OCI-LY7 (cell line): ENCODE data around the gene NKX2-1. TPM values are rescaled to one million over a fixed set of nuclear protein-coding genes. Genes with fewer than 3 reads are reported as not detected.

ENCODE experiments used
- BruUV-seq: library from RNA; stranded (reverse); fragments of 400-500 nt; replicated peaks from 2 replicates; lab custom pipeline; 2021; lab: Mats Ljungman, UMichigan
- CTCF ChIA-PET: fragments of 300-600 bp; sonication (Branson Sonifier 250); formaldehyde crosslinking; loops from one replicate; lab custom pipeline; 2022; ENCODE audit warnings: antibody characterized with exemption; ENCODE audit not compliant: unreplicated experiment; lab: Charles Lee
- POLR2A ChIA-PET: fragments of 300-600 bp; sonication (Branson Sonifier 250); formaldehyde crosslinking; loops from one replicate; lab custom pipeline; 2022; ENCODE audit warnings: antibody characterized with exemption; lab: Charles Lee
- DNase-seq: peaks from one replicate; pipeline ENCODE4 v3.0.0-alpha.2; 2015; ENCODE audit warnings: low spot score
- H2AFZ ChIP-seq: fragments of 200-600 bp; sonication (generic), shearing (Covaris generic); 2 replicates; pipeline ENCODE4 v1.6.1; 2014; ENCODE audit warnings: mild to moderate bottlenecking, antibody characterized with exemption, low read length, moderate library complexity
- H3K27ac ChIP-seq: fragments of 200-600 bp; sonication (generic); 2 replicates; pipeline ENCODE4 v1.5.1; 2014; ENCODE audit warnings: mixed run types, low read depth, mild to moderate bottlenecking, moderate library complexity, low read length, inconsistent platforms; ENCODE audit not compliant: poor library complexity, severe bottlenecking
- H3K36me3 ChIP-seq: fragments of 200-600 bp; sonication (generic); 2 replicates; pipeline ENCODE4 v1.6.1; 2014; ENCODE audit warnings: mild to moderate bottlenecking, antibody characterized with exemption, low read length, moderate library complexity, mixed read lengths; ENCODE audit not compliant: insufficient read depth
- H3K4me1 ChIP-seq: fragments of 200-600 bp; sonication (generic); 2 replicates; pipeline ENCODE4 v1.5.1; 2014; ENCODE audit warnings: mild to moderate bottlenecking, low read length; ENCODE audit not compliant: insufficient read depth, poor library complexity, severe bottlenecking
- H3K4me2 ChIP-seq: fragments of 200-600 bp; sonication (generic); 2 replicates; pipeline ENCODE4 v1.6.1; 2014; ENCODE audit warnings: mild to moderate bottlenecking, low read length
- H3K4me3 ChIP-seq: fragments of 200-600 bp; sonication (generic); 2 replicates; pipeline ENCODE4 v1.5.1; 2014; ENCODE audit warnings: mild to moderate bottlenecking, low read depth, low read length; ENCODE audit not compliant: poor library complexity, severe bottlenecking
- H3K79me2 ChIP-seq: fragments of 200-600 bp; sonication (generic); 2 replicates; pipeline ENCODE4 v1.6.1; 2016; ENCODE audit warnings: low read depth, mild to moderate bottlenecking, low read length, moderate library complexity, mixed read lengths; ENCODE audit not compliant: insufficient read depth
- H3K9me2 ChIP-seq: fragments of 200-600 bp; sonication (generic); 2 replicates; pipeline ENCODE4 v1.6.1; 2016; ENCODE audit warnings: mild to moderate bottlenecking, low read length, mixed read lengths; ENCODE audit not compliant: insufficient read depth
- H3K9me3 ChIP-seq: fragments of 200-600 bp; sonication (generic); 2 replicates; pipeline ENCODE4 v1.6.1; 2014; ENCODE audit warnings: mild to moderate bottlenecking, mixed run types, low read length, mixed read lengths
- H4K20me1 ChIP-seq: fragments of 200-600 bp; sonication (generic); 2 replicates; pipeline ENCODE4 v1.6.1; 2014; ENCODE audit warnings: mild to moderate bottlenecking, antibody characterized with exemption, low read length, moderate library complexity, mixed read lengths; ENCODE audit not compliant: insufficient read depth
- CTCF ChIP-seq: fragments of 200-600 bp; sonication (generic); conservative IDR thresholded peaks from 2 replicates; pipeline ENCODE4 v1.5.1; 2014; ENCODE audit warnings: mild to moderate bottlenecking, antibody characterized with exemption, low read length, moderate library complexity, mixed read lengths
- EZH2phosphoT487 ChIP-seq: fragments of 200-600 bp; sonication (generic); IDR thresholded peaks from 2 replicates; pipeline ENCODE4 v1.6.1; 2018; ENCODE audit warnings: low read depth, borderline replicate concordance, mild to moderate bottlenecking, mixed run types, antibody characterized with exemption, low read length, moderate library complexity, mixed read lengths
- intact Hi-C: fragments of 100-400 bp; cut with micrococcal nuclease; formaldehyde crosslinking; loops from one replicate; pipeline ENCODE4 v1.10.0; 2022; ENCODE audit not compliant: unreplicated experiment
- total RNA-seq, 2 experiments: library from RNA; depleted of rRNA in 1 of 2; stranded (reverse); fragments of >200 nt in 1 of 2; shearing (Covaris generic) in 1 of 2; gene quantifications; 2 replicates each; pipeline ENCODE4 v1.2.3, GENCODE V29; 2014 to 2022

Gene NKX2-1
- total RNA-seq, 2 experiments from 2014 or later = not detected

GRCh38 chr14:36513012-36513420 is 7.0 kb downstream of the NKX2-1 start:
- no peaks in the 10 kb centered on the region for H3K9me3 ChIP-seq
- no TSS peak for BruUV-seq
- intact Hi-C loops = no loop called here
- CTCF ChIA-PET = no interaction called here
- H2AFZ ChIP-seq = no peak overlapping the region
- no peak for DNase-seq
- no peak overlapping the region for H3K27ac ChIP-seq
- no peaks in the 10 kb centered on the region for H4K20me1 ChIP-seq
- POLR2A ChIA-PET = no interaction called here
- H3K79me2 ChIP-seq = no peaks in the 10 kb centered on the region
- no peak overlapping the region for H3K4me3 ChIP-seq
- TF ChIP-seq CTCF (no peak), EZH2phosphoT487 (no peak)
- H3K4me1 ChIP-seq = no peaks in the 10 kb centered on the region
- H3K9me2 ChIP-seq = no peaks in the 10 kb centered on the region
- H3K36me3 ChIP-seq = no peaks in the 10 kb centered on the region
- no peak overlapping the region for H3K4me2 ChIP-seq

GRCh38 chr14:36512585-36513003 is 7.4 kb downstream of the NKX2-1 start:
- Histone ChIP-seq H3K36me3 (no peaks in the 10 kb centered on the region), H3K9me2 (no peaks in the 10 kb centered on the region), H3K4me1 (no peaks in the 10 kb centered on the region), H3K27ac (no peak overlapping the region), H3K79me2 (no peaks in the 10 kb centered on the region), H3K9me3 (no peaks in the 10 kb centered on the region), H3K4me3 (no peak overlapping the region), H3K4me2 (no peak overlapping the region), H2AFZ (no peak overlapping the region), H4K20me1 (no peaks in the 10 kb centered on the region)
- TF ChIP-seq EZH2phosphoT487 (no peak), CTCF (no peak)
- CTCF ChIA-PET = no interaction called here
- no peak for DNase-seq
- POLR2A ChIA-PET = no interaction called here
- intact Hi-C loops = no loop called here
- no TSS peak for BruUV-seq

- no peaks in the 10 kb centered on the region for H3K79me2 ChIP-seq
- no peak overlapping the region for H3K27ac ChIP-seq
- TF ChIP-seq EZH2phosphoT487 = no peak
- intact Hi-C loops = no loop called here
- DNase-seq = no peak
- H3K4me3 ChIP-seq = no peak overlapping the region
- H3K4me2 ChIP-seq = no peak overlapping the region
- no peaks in the 10 kb centered on the region for H3K36me3 ChIP-seq
- ChIA-PET POLR2A (no interaction called here), CTCF (no interaction called here)
- no peaks in the 10 kb centered on the region for H4K20me1 ChIP-seq
- no TSS peak for BruUV-seq
- no peak overlapping the region for H2AFZ ChIP-seq
- no peaks in the 10 kb centered on the region for H3K9me3 ChIP-seq
- no peaks in the 10 kb centered on the region for H3K4me1 ChIP-seq
- H3K9me2 ChIP-seq = no peaks in the 10 kb centered on the region
Observed at GRCh38 chr14:36511981-36512584, 7.9 kb downstream of the NKX2-1 start.
